K562 (cell line): ENCODE measurements around the gene TTC24. TPM values are rescaled to one million over a fixed set of nuclear protein-coding genes. Genes with fewer than 3 reads are reported as not detected.

Experiments used
- ATAC-seq: fragments of 200-7000 bp; cut with Tn5 transposase; 3 replicates; pipeline ENCODE4 v1.9.1; 2020; ENCODE audit warnings: moderate library complexity
- BruUV-seq: library from RNA; stranded (reverse); fragments of 400-500 nt; replicated peaks from 2 replicates; lab custom pipeline; 2021; lab: Mats Ljungman, UMichigan
- CTCF ChIA-PET: fragments of 300-600 bp; formaldehyde crosslinking; extraction: SDS; loops from one replicate; lab custom pipeline; 2021; ENCODE audit warnings: low intra/inter-chr PET ratio; lab: Yijun Ruan, JAX
- POLR2A ChIA-PET: fragments of 300-600, 350-650 bp; sonication (Branson Sonifier 250); formaldehyde crosslinking; extraction: SDS; loops from one replicate; lab custom pipeline; 2021; ENCODE audit warnings: antibody characterized with exemption, inconsistent platforms; lab: Yijun Ruan, JAX
- DNase-seq, 4 experiments: peaks; one replicate each; pipeline versions ENCODE4 v3.0.0 to v3.0.0-alpha.2; 2011 to 2018; ENCODE audit warnings: low spot score in 3 of 4, mixed read lengths in 3 of 4; ENCODE audit errors: extremely low read depth in 1 of 4
- FAIRE-seq: peaks from 2 replicates; lab custom pipeline; 2011; peaks lifted over from hg19 to GRCh38; lab: Jason Lieb, UNC
- H2AFZ ChIP-seq: 2 replicates; pipeline ENCODE4 v1.6.0; 2011; ENCODE audit warnings: low read depth, low read length, control low read depth, inconsistent platforms
- H3K27ac ChIP-seq: fragments of 200-600 bp; 3 replicates; pipeline ENCODE4 v1.8.0; 2011; ENCODE audit warnings: low read depth, mild to moderate bottlenecking, control low read depth, inconsistent platforms, low read length, moderate library complexity, mixed read lengths; ENCODE audit errors: extremely low read depth
- H3K27me3 ChIP-seq, 2 experiments: fragments of 300-600 bp in 1 of 2; 2 replicates in 1 of 2; 3 replicates in 1 of 2; pipeline versions ENCODE4 v1.6.0 to v1.8.0; 2011; ENCODE audit warnings: inconsistent platforms in 2 of 2, low read length in 2 of 2, mild to moderate bottlenecking in 1 of 2, mixed read lengths in 1 of 2, moderate library complexity in 1 of 2; ENCODE audit not compliant: control insufficient read depth in 2 of 2, insufficient read depth in 2 of 2
- H3K36me3 ChIP-seq: fragments of 300-600 bp; 3 replicates; pipeline ENCODE4 v1.8.0; 2011; ENCODE audit warnings: mild to moderate bottlenecking, low read length, inconsistent platforms; ENCODE audit not compliant: control insufficient read depth, insufficient read depth
- H3K4me1 ChIP-seq, 2 experiments: fragments of 200-600 bp in 1 of 2; replicated peaks in 1 of 2; 2 replicates in 1 of 2; 3 replicates in 1 of 2; pipeline versions ENCODE4 v1.5.1 to v1.8.0; 2011; ENCODE audit warnings: inconsistent platforms in 2 of 2, low read length in 2 of 2, mild to moderate bottlenecking in 1 of 2, mixed read lengths in 1 of 2, moderate library complexity in 1 of 2; ENCODE audit not compliant: control insufficient read depth in 2 of 2, insufficient read depth in 2 of 2
- H3K4me2 ChIP-seq: 2 replicates; pipeline ENCODE4 v1.6.1; 2011; ENCODE audit warnings: low read length, control low read depth, inconsistent platforms, mixed read lengths; ENCODE audit not compliant: insufficient read depth
- H3K4me3 ChIP-seq: fragments of 200-600 bp; sonication (generic), shearing (Covaris generic); 2 replicates; pipeline ENCODE4 v1.5.1; 2016; ENCODE audit warnings: control low read depth, inconsistent platforms
- H3K79me2 ChIP-seq: fragments of 200-600 bp; 3 replicates; pipeline ENCODE4 v1.8.0; 2011; ENCODE audit warnings: low read length, inconsistent platforms; ENCODE audit not compliant: control insufficient read depth, insufficient read depth
- H3K9ac ChIP-seq, 2 experiments: 2 replicates each; pipeline versions ENCODE4 v1.6.0 to v1.6.1; 2011; ENCODE audit warnings: low read depth in 2 of 2, low read length in 2 of 2, control low read depth in 1 of 2, inconsistent platforms in 1 of 2, mild to moderate bottlenecking in 1 of 2, mixed read lengths in 1 of 2; ENCODE audit not compliant: insufficient read depth in 1 of 2
- H3K9me1 ChIP-seq: one replicate; pipeline ENCODE4 v1.6.0; 2011; ENCODE audit warnings: inconsistent platforms, mild to moderate bottlenecking, low read length, moderate library complexity; ENCODE audit not compliant: control insufficient read depth, insufficient read depth
- H3K9me3 ChIP-seq: replicated peaks from 2 replicates; pipeline ENCODE4 v1.5.1; 2011; ENCODE audit warnings: low read depth, low read length, inconsistent platforms; ENCODE audit not compliant: control insufficient read depth, insufficient read depth
- H4K20me1 ChIP-seq: replicated peaks from 2 replicates; pipeline ENCODE4 v1.6.1; 2011; ENCODE audit warnings: low read length, inconsistent platforms, mixed read lengths; ENCODE audit not compliant: control insufficient read depth, insufficient read depth
- BMI1 ChIP-seq: fragments of 150-350 bp; IDR thresholded peaks from 2 replicates; pipeline ENCODE4 v1.6.1; 2014; ENCODE audit warnings: low read length
- CEBPG ChIP-seq, 3 experiments: fragments of 200-800 bp in 1 of 3; sonication (Bioruptor generic) in 1 of 3; sonication (generic) in 1 of 3; formaldehyde crosslinking in 1 of 3; IDR thresholded peaks in 2 of 3; conservative IDR thresholded peaks in 1 of 3; 2 replicates each; pipeline versions ENCODE4 v1.6.1 to v1.8.0; 2016 to 2022; ENCODE audit warnings: missing compliant biosample characterization in 2 of 3, missing genetic modification characterization in 2 of 3, mild to moderate bottlenecking in 1 of 3, missing genetic modification reagents in 1 of 3
- FOXJ3 ChIP-seq: sonication (generic); formaldehyde crosslinking; IDR thresholded peaks from 2 replicates; pipeline ENCODE4 v1.4.0; 2020; ENCODE audit warnings: mild to moderate bottlenecking, missing genetic modification reagents
- NCOA6 ChIP-seq: fragments of 450-650 bp; IDR thresholded peaks from 2 replicates; pipeline ENCODE4 v1.6.1; 2017; ENCODE audit warnings: mild to moderate bottlenecking
- NRF1 ChIP-seq, 2 experiments: fragments of 450-650 bp; IDR thresholded peaks in 1 of 2; conservative IDR thresholded peaks in 1 of 2; 2 replicates each; pipeline ENCODE4 v1.6.1; 2014; ENCODE audit warnings: mild to moderate bottlenecking in 2 of 2
- SMAD4 ChIP-seq: fragments of 250-450 bp; sonication (Bioruptor Pico); conservative IDR thresholded peaks from 2 replicates; pipeline ENCODE4 v1.8.0; 2021; ENCODE audit warnings: inconsistent platforms, mild to moderate bottlenecking, moderate library complexity
- ZNF124 ChIP-seq: sonication (generic); formaldehyde crosslinking; IDR thresholded peaks from 2 replicates; pipeline ENCODE4 v1.8.1; 2022; ENCODE audit warnings: missing genetic modification reagents
- ZNF217 ChIP-seq: sonication (generic); formaldehyde crosslinking; IDR thresholded peaks from 2 replicates; pipeline ENCODE4 v1.8.0; 2022; ENCODE audit warnings: mild to moderate bottlenecking, missing genetic modification reagents
- ZNF76 ChIP-seq: fragments of 250-450 bp; sonication (Bioruptor Pico); IDR thresholded peaks from 2 replicates; pipeline ENCODE4 v1.4.0; 2020; ENCODE audit warnings: mild to moderate bottlenecking, moderate library complexity, borderline replicate concordance
- WGBS: fragments of 100-300 bp; shearing (Covaris generic); methylation state at CpG from one replicate; pipeline ENCODE4 v1.1.6; 2016; ENCODE audit warnings: low coverage, mixed read lengths; ENCODE audit not compliant: insufficient coverage; ENCODE audit errors: missing lambda C conversion rate; 5-methylcytosine and 5-hydroxymethylcytosine counted together
- in situ Hi-C: fragments of 300-500 bp; cut with MboI; formaldehyde crosslinking; loops from 4 replicates; pipeline ENCODE4 v1.15.0; 2018; ENCODE audit warnings: inconsistent platforms, mixed read lengths
- intact Hi-C: fragments of 100-400 bp; cut with micrococcal nuclease; formaldehyde crosslinking; loops from 2 replicates; pipeline ENCODE4 v1.14.2; 2022
- polyA plus RNA-seq, 8 experiments: library from polyadenylated mRNA; depleted of rRNA in 4 of 8; stranded (reverse) in 5 of 8; unstranded in 3 of 8; fragments of >200 nt; fragmentation: Nextera tagmentation in 2 of 8; fragmentation: Illumina TruSeq in 1 of 8; extraction: Ambion mirVana in 2 of 8; extraction: Trizol in 1 of 8; gene quantifications; 2 replicates each; pipeline versions ENCODE4 v1.2.1 to v1.2.3, GENCODE V29; 2011 to 2014; ENCODE audit warnings: inconsistent platforms in 1 of 8, missing spikeins in 1 of 8
- total RNA-seq, 7 experiments: library from RNA; depleted of rRNA in 6 of 7; stranded (reverse); fragments of >200 nt in 6 of 7; fragmentation: Illumina TruSeq in 2 of 7; extraction: Trizol in 2 of 7; gene quantifications; 2 replicates each; pipeline versions ENCODE4 v1.2.1 to v1.2.3, GENCODE V29; 2011 to 2021; ENCODE audit warnings: low replicate concordance in 1 of 7
- TF ChIP-seq, protein P1 (sequence below): fragments of 450-650 bp; formaldehyde crosslinking; IDR thresholded peaks from 2 replicates; pipeline ENCODE4 v1.4.0; 2020; ENCODE audit warnings: mild to moderate bottlenecking

The TTC24 gene
- total and polyA plus RNA-seq, 9 of the 15 experiments (the other 6 are each of a cell fraction or from before 2014, with no cell fraction given): not detected

DNA sequence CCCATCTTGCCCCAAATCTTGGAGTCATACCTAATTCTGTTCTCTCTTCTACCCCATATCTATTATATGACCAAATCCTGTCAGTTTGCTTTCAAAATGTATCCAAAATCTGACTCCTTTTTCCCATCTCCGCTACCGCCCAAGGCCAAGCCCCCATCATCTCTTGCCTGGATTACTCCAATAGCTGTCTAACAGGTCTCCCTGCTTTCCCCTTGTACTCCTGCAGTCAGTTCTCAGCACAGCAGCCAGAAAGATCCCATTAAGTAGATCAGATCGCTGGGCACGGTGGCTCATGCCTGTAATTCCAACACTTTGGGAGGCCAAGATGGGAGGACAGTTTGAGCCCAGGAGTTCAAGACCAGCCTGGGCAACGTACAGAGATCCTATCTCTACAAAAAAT is 27.0 kb upstream of the TTC24 start:
- TF ChIP-seq FOXJ3 (CRISPR knock-in tag): no peak
- no peak for TF ChIP-seq BMI1
- TF ChIP-seq ZNF76: no peak
- no peak for TF ChIP-seq NRF1 (conservative IDR thresholded peaks at IDR 0.05 in 1 of 2, IDR thresholded peaks at IDR 0.05 in 1 of 2)
- no peak for TF ChIP-seq ZNF124 (CRISPR knock-in tag)
- TF ChIP-seq SMAD4 (CRISPR knock-in tag): no peak
- no peak for TF ChIP-seq ZNF217 (CRISPR knock-in tag)
- TF ChIP-seq CEBPG (CRISPR knock-in tag; IDR thresholded peaks at IDR 0.05): no peak
- TF ChIP-seq CEBPG (tag; conservative IDR thresholded peaks at IDR 0.05 in 1 of 2, IDR thresholded peaks at IDR 0.05 in 1 of 2): no peak
- TF ChIP-seq NCOA6: no peak
- TF ChIP-seq, protein P1, sequence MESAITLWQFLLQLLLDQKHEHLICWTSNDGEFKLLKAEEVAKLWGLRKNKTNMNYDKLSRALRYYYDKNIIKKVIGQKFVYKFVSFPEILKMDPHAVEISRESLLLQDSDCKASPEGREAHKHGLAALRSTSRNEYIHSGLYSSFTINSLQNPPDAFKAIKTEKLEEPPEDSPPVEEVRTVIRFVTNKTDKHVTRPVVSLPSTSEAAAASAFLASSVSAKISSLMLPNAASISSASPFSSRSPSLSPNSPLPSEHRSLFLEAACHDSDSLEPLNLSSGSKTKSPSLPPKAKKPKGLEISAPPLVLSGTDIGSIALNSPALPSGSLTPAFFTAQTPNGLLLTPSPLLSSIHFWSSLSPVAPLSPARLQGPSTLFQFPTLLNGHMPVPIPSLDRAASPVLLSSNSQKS: no peak
- no peaks in the 10 kb centered on the region for H3K9me1 ChIP-seq
- no peak overlapping the region for H2AFZ ChIP-seq
- ChIA-PET POLR2A (interaction anchor here (1.0 to 1.7 kb wide), 3 partner anchors 10 to 42 kb away, joined by 3 to 7 read pairs (median 5); no protein-coding TSS in a partner anchor), CTCF (no interaction called here)
- no peak for ATAC-seq
- FAIRE-seq: no peak
- no peak overlapping the region for H3K4me2 ChIP-seq
- no peaks in the 10 kb centered on the region for H4K20me1 ChIP-seq
- no peaks in the 10 kb centered on the region for H3K9me3 ChIP-seq
- no peak overlapping the region for H3K27ac ChIP-seq
- H3K36me3 ChIP-seq: peaks cover 45% of the 10 kb centered on the region; the same call in 2 of the 3 replicates
- 59% methylated on average over 5 of the region's 5 CpGs for WGBS
- H3K4me3 ChIP-seq: no peak overlapping the region
- no peaks in the 10 kb centered on the region for H3K27me3 ChIP-seq
- intact Hi-C loops (no loop called here), in situ Hi-C loops (no loop called here)
- no TSS peak for BruUV-seq
- H3K4me1 ChIP-seq: no peaks in the 10 kb centered on the region
- H3K9ac ChIP-seq: no peak overlapping the region
- no peaks in the 10 kb centered on the region for H3K79me2 ChIP-seq
- DNase-seq: no peak
